HepG2 (cell line): ENCODE measurements around the gene BCAS4. TPM values are rescaled to one million over a fixed set of nuclear protein-coding genes. Genes with fewer than 3 reads are reported as not detected.

Experiments
- BORCS8-MEF2B ChIP-seq: sonication (generic); formaldehyde crosslinking; IDR thresholded peaks from 2 replicates; pipeline ENCODE4 v1.8.0; 2022; ENCODE audit warnings: mild to moderate bottlenecking, missing genetic modification reagents
- MAFG ChIP-seq: sonication (generic); formaldehyde crosslinking; IDR thresholded peaks from 2 replicates; pipeline ENCODE4 v1.5.1; 2020; ENCODE audit warnings: mild to moderate bottlenecking, missing genetic modification reagents
- MED1 ChIP-seq: sonication (generic); formaldehyde crosslinking; IDR thresholded peaks from 2 replicates; pipeline ENCODE4 v1.4.0; 2020; ENCODE audit warnings: missing genetic modification reagents
- SETDB1 ChIP-seq: sonication (generic); formaldehyde crosslinking; IDR thresholded peaks from 2 replicates; pipeline ENCODE4 v1.5.1; 2020; ENCODE audit warnings: missing genetic modification reagents, mild to moderate bottlenecking, borderline replicate concordance
- SKI ChIP-seq: fragments of 450-650 bp; IDR thresholded peaks from one replicate; pipeline ENCODE4 v1.6.1; 2018; ENCODE audit warnings: mild to moderate bottlenecking; ENCODE audit not compliant: partially characterized antibody
- polyA plus RNA-seq, 8 experiments: library from polyadenylated mRNA; depleted of rRNA in 3 of 8; stranded (reverse) in 7 of 8; unstranded in 1 of 8; fragments of >200 nt; fragmentation: Illumina TruSeq in 4 of 8; extraction: Trizol in 4 of 8; gene quantifications; 2 replicates each; pipeline versions ENCODE4 v1.2.1 to v1.2.3, GENCODE V29; 2011 to 2016; ENCODE audit warnings: low read depth in 4 of 8, missing spikeins in 1 of 8, mixed read lengths in 1 of 8; ENCODE audit not compliant: insufficient read depth in 1 of 8
- total RNA-seq, 5 experiments: library from RNA; depleted of rRNA; stranded (reverse); fragments of >200 nt; fragmentation: Illumina TruSeq; extraction: Trizol; gene quantifications; 2 replicates each; pipeline ENCODE4 v1.2.3, GENCODE V29; 2016; ENCODE audit warnings: low read depth in 1 of 5
- TF ChIP-seq, protein P1 (sequence below), 2 experiments: sonication (generic) in 1 of 2; formaldehyde crosslinking in 1 of 2; IDR thresholded peaks; 2 replicates each; pipeline versions ENCODE4 v1.4.0 to v1.6.1; 2018 to 2020; ENCODE audit warnings: missing genetic modification reagents in 2 of 2, borderline replicate concordance in 1 of 2, low read depth in 1 of 2, mild to moderate bottlenecking in 1 of 2, missing biosample characterization in 1 of 2
- TF ChIP-seq, protein P2 (sequence below): sonication (generic); formaldehyde crosslinking; IDR thresholded peaks from 2 replicates; pipeline ENCODE4 v1.8.1; 2023; ENCODE audit warnings: mild to moderate bottlenecking, moderate library complexity, missing genetic modification reagents
- TF ChIP-seq, protein P3 (sequence below): IDR thresholded peaks from 2 replicates; pipeline ENCODE4 v1.6.1; 2016; ENCODE audit warnings: control low read depth

BCAS4 gene
- total and polyA plus RNA-seq, 2 of the 13 experiments (the other 11 are each of a cell fraction or from before 2014, with no cell fraction given), result 7.2 to 8.0 TPM

DNA sequence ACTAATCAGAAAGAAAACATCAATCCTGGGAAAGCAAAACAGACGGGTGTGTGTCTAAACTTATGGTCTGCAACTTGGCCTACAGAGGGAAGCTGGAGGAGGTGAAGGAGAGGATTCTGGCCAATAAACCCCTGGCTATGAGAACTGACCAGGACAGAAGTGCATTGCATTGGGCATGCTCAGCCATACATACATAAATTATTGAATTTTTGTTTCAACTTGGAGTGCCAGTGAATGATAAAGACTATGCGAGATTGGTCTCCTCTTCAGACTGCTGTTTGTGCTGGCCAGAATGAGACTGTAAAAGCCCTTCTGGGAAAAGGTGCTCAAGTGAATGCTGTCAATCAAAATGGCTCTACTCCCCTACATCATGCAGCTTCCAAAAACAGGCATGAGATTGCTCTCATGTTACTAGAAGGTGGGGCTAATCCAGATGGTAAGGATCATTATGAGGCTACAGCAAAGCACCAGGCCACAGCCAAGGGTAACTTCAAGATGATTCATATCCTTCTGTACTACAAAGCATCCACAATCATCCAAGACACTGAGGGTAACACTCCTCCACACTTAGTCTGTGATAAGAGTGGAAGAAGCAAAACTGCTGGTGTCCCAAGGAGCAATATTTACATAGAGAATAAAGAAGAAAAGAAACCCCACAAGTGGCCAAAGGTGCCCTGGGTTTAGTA is 119.0 kb downstream of the BCAS4 start (continued):
- TF ChIP-seq BORCS8-MEF2B (CRISPR knock-in tag) (no peak), SETDB1 (CRISPR knock-in tag) (no peak), MED1 (CRISPR knock-in tag) (no peak), MAFG (CRISPR knock-in tag) (no peak), SKI (no peak)
- TF ChIP-seq, protein P1, sequence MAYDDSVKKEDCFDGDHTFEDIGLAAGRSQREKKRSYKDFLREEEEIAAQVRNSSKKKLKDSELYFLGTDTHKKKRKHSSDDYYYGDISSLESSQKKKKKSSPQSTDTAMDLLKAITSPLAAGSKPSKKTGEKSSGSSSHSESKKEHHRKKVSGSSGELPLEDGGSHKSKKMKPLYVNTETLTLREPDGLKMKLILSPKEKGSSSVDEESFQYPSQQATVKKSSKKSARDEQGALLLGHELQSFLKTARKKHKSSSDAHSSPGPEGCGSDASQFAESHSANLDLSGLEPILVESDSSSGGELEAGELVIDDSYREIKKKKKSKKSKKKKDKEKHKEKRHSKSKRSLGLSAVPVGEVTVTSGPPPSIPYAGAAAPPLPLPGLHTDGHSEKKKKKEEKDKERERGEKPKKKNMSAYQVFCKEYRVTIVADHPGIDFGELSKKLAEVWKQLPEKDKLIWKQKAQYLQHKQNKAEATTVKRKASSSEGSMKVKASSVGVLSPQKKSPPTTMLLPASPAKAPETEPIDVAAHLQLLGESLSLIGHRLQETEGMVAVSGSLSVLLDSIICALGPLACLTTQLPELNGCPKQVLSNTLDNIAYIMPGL (CRISPR knock-in tag; IDR thresholded peaks at IDR 0.05; ENCODE audit: borderline replicate concordance in 1 of 2, low read depth in 1 of 2), result no peak
- TF ChIP-seq, protein P2, sequence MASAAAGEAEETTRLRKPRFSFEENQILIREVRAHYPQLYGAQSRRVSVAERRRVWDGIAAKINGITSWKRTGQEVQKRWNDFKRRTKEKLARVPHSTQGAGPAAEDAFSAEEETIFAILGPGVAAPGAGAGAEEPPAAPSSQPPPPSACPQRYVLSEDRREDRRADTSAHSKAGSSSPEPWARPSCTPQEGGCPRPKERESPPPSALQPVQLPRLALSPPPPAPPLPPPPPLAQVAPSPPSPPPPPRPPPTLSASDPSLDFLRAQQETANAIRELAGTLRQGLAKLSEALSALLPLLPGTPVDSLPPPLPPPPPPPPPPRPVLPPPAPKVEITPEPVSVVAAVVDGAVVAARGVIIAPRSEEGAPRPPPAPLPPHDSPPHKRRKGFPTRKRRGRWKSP, result no peak
- TF ChIP-seq, protein P3, sequence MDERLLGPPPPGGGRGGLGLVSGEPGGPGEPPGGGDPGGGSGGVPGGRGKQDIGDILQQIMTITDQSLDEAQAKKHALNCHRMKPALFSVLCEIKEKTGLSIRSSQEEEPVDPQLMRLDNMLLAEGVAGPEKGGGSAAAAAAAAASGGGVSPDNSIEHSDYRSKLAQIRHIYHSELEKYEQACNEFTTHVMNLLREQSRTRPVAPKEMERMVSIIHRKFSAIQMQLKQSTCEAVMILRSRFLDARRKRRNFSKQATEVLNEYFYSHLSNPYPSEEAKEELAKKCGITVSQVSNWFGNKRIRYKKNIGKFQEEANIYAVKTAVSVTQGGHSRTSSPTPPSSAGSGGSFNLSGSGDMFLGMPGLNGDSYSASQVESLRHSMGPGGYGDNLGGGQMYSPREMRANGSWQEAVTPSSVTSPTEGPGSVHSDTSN (CRISPR knock-in tag), result peak; percentile 30; the same call in 1 of the 2 replicates
